Thyroid gland (tissue), 4 donors: Measurements from ENCODE around the gene ANKRD52.

ENCODE experiments used
- POLR2A ChIP-seq, 2 donors: fragments of 450-650 bp; IDR thresholded peaks; one replicate each; pipeline ENCODE4 v1.6.1; 2017; ENCODE audit warnings: antibody characterized with exemption in 2 of 2, mild to moderate bottlenecking in 2 of 2, moderate library complexity in 1 of 2
- TF ChIP-seq, protein P1 (sequence below), 6 experiments: fragments of 200-600 bp in 3 of 6; fragments of 450-650 bp in 3 of 6; sonication (generic) in 3 of 6; IDR thresholded peaks; one replicate each; pipeline ENCODE4 v1.5.1; 2016 to 2019; ENCODE audit warnings: antibody characterized with exemption in 6 of 6, mild to moderate bottlenecking in 2 of 6, inconsistent platforms in 1 of 6, moderate library complexity in 1 of 6

DNA sequence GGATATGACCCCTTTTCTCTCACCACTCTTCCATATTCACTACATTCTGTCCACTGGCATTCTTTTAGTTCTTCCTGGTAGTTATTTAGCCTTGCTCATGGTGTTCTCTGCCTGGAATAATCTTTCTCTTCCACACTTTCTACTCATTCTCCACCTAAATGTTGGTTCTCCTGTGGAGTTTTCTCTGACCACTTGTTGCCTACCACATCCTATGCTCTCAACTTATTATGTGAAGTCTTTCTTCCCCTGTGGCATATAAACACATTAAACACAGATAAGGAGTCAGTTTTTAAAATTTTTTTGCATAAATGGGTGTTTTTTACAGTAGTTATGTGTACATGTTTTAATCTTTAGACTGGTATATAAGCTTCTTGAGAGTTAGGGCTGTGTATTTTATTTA lies 65.6 kb downstream of the ANKRD52 start:
- TF ChIP-seq, protein P1, sequence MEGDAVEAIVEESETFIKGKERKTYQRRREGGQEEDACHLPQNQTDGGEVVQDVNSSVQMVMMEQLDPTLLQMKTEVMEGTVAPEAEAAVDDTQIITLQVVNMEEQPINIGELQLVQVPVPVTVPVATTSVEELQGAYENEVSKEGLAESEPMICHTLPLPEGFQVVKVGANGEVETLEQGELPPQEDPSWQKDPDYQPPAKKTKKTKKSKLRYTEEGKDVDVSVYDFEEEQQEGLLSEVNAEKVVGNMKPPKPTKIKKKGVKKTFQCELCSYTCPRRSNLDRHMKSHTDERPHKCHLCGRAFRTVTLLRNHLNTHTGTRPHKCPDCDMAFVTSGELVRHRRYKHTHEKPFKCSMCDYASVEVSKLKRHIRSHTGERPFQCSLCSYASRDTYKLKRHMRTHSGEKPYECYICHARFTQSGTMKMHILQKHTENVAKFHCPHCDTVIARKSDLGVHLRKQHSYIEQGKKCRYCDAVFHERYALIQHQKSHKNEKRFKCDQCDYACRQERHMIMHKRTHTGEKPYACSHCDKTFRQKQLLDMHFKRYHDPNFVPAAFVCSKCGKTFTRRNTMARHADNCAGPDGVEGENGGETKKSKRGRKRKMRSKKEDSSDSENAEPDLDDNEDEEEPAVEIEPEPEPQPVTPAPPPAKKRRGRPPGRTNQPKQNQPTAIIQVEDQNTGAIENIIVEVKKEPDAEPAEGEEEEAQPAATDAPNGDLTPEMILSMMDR (IDR thresholded peaks at IDR 0.05): no peak
- TF ChIP-seq POLR2A (IDR thresholded peaks at IDR 0.05): no peak
